ENCODE measurements around the gene RPP14.

DNA sequence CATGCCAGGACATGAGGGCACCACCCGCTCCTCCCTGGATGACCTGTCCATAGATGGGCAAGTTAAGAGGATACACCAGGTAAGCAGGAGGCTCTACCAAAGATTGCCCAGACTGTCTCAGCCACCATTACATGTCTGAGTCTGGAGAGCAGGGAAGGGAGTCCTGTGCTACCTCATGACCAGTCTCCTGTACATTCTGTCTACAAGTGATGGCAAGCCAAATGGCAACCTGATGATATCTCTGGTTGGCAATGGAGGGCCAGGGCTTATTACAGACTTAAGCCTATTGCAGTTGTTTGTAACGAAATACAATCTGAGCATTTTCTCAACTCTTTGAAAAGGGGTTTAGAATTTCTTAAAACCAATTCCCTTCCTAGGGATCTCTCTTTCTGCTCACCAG is 36.7 kb upstream of the RPP14 start:
- TF ChIP-seq, protein P1, sequence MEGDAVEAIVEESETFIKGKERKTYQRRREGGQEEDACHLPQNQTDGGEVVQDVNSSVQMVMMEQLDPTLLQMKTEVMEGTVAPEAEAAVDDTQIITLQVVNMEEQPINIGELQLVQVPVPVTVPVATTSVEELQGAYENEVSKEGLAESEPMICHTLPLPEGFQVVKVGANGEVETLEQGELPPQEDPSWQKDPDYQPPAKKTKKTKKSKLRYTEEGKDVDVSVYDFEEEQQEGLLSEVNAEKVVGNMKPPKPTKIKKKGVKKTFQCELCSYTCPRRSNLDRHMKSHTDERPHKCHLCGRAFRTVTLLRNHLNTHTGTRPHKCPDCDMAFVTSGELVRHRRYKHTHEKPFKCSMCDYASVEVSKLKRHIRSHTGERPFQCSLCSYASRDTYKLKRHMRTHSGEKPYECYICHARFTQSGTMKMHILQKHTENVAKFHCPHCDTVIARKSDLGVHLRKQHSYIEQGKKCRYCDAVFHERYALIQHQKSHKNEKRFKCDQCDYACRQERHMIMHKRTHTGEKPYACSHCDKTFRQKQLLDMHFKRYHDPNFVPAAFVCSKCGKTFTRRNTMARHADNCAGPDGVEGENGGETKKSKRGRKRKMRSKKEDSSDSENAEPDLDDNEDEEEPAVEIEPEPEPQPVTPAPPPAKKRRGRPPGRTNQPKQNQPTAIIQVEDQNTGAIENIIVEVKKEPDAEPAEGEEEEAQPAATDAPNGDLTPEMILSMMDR (conservative IDR thresholded peaks at IDR 0.05; ENCODE audit: low read depth in 2 of 2): no peak
- TF ChIP-seq, protein P2, sequence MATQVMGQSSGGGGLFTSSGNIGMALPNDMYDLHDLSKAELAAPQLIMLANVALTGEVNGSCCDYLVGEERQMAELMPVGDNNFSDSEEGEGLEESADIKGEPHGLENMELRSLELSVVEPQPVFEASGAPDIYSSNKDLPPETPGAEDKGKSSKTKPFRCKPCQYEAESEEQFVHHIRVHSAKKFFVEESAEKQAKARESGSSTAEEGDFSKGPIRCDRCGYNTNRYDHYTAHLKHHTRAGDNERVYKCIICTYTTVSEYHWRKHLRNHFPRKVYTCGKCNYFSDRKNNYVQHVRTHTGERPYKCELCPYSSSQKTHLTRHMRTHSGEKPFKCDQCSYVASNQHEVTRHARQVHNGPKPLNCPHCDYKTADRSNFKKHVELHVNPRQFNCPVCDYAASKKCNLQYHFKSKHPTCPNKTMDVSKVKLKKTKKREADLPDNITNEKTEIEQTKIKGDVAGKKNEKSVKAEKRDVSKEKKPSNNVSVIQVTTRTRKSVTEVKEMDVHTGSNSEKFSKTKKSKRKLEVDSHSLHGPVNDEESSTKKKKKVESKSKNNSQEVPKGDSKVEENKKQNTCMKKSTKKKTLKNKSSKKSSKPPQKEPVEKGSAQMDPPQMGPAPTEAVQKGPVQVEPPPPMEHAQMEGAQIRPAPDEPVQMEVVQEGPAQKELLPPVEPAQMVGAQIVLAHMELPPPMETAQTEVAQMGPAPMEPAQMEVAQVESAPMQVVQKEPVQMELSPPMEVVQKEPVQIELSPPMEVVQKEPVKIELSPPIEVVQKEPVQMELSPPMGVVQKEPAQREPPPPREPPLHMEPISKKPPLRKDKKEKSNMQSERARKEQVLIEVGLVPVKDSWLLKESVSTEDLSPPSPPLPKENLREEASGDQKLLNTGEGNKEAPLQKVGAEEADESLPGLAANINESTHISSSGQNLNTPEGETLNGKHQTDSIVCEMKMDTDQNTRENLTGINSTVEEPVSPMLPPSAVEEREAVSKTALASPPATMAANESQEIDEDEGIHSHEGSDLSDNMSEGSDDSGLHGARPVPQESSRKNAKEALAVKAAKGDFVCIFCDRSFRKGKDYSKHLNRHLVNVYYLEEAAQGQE (IDR thresholded peaks at IDR 0.05; ENCODE audit: unreplicated experiment): no peak
- TF ChIP-seq POLR2AphosphoS5 (IDR thresholded peaks at IDR 0.05; ENCODE audit: low read depth): no peak
- no peak for TF ChIP-seq ZNF114 (CRISPR knock-in tag; IDR thresholded peaks at IDR 0.05)
- no peak for TF ChIP-seq EZH2 (IDR thresholded peaks at IDR 0.05; ENCODE audit: low read depth, unreplicated experiment)
- TF ChIP-seq EZH2phosphoT487 (IDR thresholded peaks at IDR 0.05; ENCODE audit: unreplicated experiment): no peak
- no peak for TF ChIP-seq JUNB (IDR thresholded peaks at IDR 0.05; ENCODE audit: unreplicated experiment)
- TF ChIP-seq, protein P3, sequence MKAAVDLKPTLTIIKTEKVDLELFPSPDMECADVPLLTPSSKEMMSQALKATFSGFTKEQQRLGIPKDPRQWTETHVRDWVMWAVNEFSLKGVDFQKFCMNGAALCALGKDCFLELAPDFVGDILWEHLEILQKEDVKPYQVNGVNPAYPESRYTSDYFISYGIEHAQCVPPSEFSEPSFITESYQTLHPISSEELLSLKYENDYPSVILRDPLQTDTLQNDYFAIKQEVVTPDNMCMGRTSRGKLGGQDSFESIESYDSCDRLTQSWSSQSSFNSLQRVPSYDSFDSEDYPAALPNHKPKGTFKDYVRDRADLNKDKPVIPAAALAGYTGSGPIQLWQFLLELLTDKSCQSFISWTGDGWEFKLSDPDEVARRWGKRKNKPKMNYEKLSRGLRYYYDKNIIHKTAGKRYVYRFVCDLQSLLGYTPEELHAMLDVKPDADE (IDR thresholded peaks at IDR 0.05): no peak
- TF ChIP-seq CREB1 (CRISPR knock-in tag; IDR thresholded peaks at IDR 0.05; ENCODE audit: low read depth): no peak
- no peak for TF ChIP-seq STAT1 (IDR thresholded peaks at IDR 0.05; ENCODE audit: unreplicated experiment)
- no peak for TF ChIP-seq ZNF331 (CRISPR knock-in tag; IDR thresholded peaks at IDR 0.05; ENCODE audit: low read depth)
- TF ChIP-seq NANOG (IDR thresholded peaks at IDR 0.05; ENCODE audit: borderline replicate concordance): no peak
- TF ChIP-seq, protein P4, sequence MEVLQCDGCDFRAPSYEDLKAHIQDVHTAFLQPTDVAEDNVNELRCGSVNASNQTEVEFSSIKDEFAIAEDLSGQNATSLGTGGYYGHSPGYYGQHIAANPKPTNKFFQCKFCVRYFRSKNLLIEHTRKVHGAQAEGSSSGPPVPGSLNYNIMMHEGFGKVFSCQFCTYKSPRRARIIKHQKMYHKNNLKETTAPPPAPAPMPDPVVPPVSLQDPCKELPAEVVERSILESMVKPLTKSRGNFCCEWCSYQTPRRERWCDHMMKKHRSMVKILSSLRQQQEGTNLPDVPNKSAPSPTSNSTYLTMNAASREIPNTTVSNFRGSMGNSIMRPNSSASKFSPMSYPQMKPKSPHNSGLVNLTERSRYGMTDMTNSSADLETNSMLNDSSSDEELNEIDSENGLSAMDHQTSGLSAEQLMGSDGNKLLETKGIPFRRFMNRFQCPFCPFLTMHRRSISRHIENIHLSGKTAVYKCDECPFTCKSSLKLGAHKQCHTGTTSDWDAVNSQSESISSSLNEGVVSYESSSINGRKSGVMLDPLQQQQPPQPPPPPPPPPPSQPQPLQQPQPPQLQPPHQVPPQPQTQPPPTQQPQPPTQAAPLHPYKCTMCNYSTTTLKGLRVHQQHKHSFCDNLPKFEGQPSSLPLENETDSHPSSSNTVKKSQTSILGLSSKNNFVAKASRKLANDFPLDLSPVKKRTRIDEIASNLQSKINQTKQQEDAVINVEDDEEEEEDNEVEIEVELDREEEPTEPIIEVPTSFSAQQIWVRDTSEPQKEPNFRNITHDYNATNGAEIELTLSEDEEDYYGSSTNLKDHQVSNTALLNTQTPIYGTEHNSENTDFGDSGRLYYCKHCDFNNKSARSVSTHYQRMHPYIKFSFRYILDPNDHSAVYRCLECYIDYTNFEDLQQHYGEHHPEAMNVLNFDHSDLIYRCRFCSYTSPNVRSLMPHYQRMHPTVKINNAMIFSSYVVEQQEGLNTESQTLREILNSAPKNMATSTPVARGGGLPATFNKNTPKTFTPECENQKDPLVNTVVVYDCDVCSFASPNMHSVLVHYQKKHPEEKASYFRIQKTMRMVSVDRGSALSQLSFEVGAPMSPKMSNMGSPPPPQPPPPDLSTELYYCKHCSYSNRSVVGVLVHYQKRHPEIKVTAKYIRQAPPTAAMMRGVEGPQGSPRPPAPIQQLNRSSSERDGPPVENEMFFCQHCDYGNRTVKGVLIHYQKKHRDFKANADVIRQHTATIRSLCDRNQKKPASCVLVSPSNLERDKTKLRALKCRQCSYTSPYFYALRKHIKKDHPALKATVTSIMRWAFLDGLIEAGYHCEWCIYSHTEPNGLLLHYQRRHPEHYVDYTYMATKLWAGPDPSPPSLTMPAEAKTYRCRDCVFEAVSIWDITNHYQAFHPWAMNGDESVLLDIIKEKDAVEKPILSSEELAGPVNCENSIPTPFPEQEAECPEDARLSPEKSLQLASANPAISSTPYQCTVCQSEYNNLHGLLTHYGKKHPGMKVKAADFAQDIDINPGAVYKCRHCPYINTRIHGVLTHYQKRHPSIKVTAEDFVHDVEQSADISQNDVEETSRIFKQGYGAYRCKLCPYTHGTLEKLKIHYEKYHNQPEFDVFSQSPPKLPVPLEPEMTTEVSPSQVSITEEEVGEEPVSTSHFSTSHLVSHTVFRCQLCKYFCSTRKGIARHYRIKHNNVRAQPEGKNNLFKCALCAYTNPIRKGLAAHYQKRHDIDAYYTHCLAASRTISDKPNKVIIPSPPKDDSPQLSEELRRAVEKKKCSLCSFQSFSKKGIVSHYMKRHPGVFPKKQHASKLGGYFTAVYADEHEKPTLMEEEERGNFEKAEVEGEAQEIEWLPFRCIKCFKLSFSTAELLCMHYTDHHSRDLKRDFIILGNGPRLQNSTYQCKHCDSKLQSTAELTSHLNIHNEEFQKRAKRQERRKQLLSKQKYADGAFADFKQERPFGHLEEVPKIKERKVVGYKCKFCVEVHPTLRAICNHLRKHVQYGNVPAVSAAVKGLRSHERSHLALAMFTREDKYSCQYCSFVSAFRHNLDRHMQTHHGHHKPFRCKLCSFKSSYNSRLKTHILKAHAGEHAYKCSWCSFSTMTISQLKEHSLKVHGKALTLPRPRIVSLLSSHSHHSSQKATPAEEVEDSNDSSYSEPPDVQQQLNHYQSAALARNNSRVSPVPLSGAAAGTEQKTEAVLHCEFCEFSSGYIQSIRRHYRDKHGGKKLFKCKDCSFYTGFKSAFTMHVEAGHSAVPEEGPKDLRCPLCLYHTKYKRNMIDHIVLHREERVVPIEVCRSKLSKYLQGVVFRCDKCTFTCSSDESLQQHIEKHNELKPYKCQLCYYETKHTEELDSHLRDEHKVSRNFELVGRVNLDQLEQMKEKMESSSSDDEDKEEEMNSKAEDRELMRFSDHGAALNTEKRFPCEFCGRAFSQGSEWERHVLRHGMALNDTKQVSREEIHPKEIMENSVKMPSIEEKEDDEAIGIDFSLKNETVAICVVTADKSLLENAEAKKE (CRISPR knock-in tag; IDR thresholded peaks at IDR 0.05): no peak

Data from GM23338 (cell line).